Diencephalon (tissue), 1 donor: ENCODE data around the gene KIF13A. TPM values are rescaled to one million over a fixed set of nuclear protein-coding genes. Genes with fewer than 3 reads are reported as not detected.

Experiments used
- small RNA-seq: library from RNA; depleted of rRNA; stranded (forward); fragments of <200 nt; gene quantifications from one replicate; pipeline ENCODE3, GENCODE V24; 2014
- total RNA-seq: library from RNA; depleted of rRNA; stranded (reverse); fragments of >200 nt; gene quantifications from one replicate; pipeline ENCODE4 v1.2.3, GENCODE V29; 2014

KIF13A gene
- total RNA-seq, result 35.5 TPM

GRCh38 chr6:17987447-17987696, at the start of gene KIF13A:
Gene KIF13A, minus strand, starts transcription at chr6:17987635. Its CDS starts 172 bp downstream, at chr6:17987463.

Small RNA genes lying within 50 kb of the gene (small RNA-seq; reads per million reads assigned to genes)
- gene RF00019, result not detected
- gene RNA5SP204, result 2.6 reads per million, percentile 89 among the genes with 10 or more reads in this experiment

Other genes starting within 250 kb of the KIF13A start
- gene NHLRC1, start 135.0 kb upstream of the KIF13A start, total RNA-seq, result 4.4 TPM
- 15.7 TPM for gene TPMT, start 167.4 kb upstream of the KIF13A start, total RNA-seq
- 48.2 TPM for gene KDM1B, start 167.8 kb upstream of the KIF13A start, total RNA-seq